NCI-H2196 (cell line): Measurements from ENCODE around the gene BAG2.

Experiments used
- DNase-seq: peaks from one replicate; lab custom pipeline; 2025; ENCODE audit not compliant: unreplicated experiment; lab: John Stamatoyannopoulos, UW

BAG2 gene

DNA sequence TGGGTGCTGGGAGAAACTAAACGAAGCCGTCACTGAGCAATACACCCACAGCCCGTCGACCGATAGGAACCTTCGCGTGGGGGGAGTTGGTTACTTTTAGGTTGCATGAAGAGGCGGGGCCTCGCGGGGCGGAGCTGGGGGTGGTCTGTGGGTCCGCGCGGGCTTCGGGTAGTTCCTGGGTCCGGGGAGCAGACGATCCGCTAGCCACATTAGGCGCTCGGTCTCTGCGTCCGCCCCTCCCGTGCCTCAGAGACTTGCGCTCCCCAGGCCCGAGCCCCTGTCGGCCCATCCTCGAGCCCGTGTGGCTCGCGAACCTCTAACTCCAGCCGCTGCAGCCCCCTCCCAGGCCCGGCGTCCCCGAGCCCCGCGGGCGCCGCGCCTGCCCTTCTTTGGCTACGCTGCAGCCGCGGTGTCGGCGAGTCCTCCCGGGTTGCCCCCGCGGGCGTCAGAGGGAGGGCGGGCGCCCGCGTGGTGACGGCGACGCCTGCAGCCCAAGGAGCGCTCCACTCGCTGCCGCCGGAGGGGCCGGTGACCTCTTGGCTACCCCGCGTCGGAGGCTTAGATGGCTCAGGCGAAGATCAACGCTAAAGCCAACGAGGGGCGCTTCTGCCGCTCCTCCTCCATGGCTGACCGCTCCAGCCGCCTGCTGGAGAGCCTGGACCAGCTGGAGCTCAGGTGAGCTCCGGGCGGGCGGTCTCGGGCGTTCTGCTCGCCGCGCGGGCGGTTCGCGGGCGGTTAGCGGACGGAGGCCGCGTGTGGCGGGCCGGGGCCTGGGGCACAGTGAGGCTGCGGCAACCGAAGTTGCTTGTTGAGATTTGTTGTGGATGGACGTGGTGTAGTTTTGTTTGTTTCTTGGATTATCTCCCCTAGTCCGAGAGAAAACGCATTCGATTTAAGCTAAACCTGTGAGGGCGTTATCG is at the start of gene BAG2:
BAG2 (plus strand) TSS at position 191 of the 920 bp plus-strand sequence; CDS start at position 563, 372 bp downstream.
- peak; percentile 78 for DNase-seq

DNA sequence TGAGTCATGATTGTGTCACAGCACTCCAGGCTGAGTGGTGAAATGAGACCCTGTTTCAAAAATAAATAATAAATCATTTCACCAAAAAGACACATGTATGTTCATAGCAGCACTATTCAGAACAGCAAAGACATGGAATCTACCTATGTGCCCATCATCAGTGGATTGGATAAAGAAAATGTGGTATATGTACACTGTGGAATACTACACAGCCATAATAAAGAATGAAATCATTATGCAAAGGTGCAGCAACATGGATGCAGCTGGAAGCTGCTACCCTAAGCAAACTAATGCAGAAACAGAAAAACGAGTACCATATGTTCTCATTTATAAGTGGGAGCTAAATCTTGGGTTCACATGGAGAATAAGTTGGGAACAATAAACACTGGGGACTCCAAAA is 49.0 kb upstream of the BAG2 start:
- DNase-seq, result no peak

DNA sequence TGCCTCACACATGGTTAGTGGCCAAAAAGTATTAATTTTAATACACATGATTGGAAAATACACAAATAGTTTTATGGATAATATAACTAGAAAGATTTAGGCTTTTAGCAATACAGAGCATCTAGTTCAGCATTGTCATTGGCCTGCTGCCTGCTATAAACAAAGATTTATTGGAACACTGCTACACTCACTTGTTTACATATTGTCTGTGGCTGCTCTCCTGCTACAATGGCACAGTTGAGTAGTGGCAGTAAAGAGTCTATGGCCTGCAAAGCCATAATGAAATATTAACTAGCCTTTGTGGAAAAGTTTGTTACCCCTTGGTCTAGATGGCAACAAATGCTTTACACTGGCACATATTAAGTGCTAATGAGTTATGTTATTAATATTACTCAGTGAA is 44.4 kb upstream of the BAG2 start:
- DNase-seq, result no peak

DNA sequence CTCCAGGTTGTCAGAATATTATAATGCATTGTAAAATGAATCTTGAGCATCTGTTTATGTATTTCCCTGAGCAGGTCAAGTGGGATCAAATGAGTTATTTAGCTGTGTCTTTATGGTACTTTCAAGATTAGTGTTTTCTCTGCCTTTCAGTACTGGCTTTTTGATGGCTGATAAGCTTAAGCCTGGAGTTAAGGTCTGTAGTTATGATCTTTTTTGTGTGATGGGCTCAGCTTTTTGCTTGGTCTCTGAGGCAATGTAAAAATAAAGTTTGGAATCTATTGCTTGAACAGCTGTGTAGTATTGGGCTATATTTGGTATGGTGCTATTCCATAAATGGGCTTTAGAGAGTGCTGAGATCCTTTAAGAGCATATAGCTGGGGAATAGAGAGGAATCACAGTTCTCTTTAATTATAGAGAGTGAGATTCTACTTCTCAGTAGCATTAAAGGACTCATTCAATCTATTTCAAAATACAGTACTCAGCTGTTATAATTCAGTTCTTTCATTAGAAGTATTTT is 41.4 kb upstream of the BAG2 start:
- DNase-seq, result no peak

DNA sequence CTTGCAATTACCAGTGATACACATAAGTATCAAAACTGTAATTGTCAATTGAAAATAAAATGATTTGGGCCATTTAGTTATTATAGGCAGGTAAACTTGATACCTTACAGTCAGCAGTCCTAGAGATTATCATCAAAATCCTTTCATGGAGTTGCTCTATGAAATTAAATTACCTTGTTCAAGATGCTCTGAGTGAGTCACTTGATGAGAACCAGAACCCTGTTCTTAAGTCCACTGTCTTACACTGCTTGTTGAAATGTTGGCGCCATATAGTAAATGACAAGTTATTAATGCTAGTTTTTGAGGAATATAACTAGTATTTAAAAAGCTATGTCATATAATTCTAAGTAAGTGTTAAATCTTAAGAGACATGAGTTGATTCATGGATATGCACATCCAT is 37.2 kb upstream of the BAG2 start:
- no peak for DNase-seq

DNA sequence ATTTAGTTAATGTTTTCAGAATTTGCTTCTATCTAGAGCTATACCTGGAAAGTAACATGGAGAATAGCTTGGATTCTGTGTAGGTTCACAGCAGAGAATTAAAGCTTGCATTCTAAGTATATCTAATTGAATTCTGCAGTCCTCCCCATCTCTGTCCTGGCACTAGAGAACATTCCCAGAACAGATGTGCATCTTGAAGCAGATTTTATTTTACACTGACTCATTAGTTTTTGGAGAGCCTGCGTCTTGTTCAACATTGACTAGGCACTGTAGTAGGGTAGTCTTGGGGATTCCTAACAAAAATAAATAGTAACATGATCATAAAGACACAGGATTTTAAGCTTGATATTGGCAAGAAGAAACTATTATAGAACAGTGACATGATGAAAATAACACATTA is 36.2 kb upstream of the BAG2 start:
- no peak for DNase-seq

DNA sequence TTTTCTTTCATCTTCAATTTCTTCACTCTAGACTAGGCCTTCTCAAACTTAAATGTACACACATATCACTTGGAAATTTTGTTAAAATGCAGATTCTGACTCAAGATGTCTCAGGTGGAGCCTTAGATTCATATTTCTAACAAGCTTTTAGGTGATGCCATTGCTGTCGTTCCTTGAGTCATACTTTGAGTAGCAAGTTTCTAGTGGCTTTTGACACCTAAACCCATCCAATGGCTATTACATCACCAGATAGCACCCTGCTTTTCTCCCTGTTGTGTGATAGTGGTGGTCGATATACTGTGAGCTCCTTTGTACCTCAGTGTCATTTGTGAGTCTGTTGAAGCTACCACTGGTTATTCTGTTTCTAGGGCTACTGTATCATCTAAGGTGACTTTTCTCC is 34.8 kb upstream of the BAG2 start:
- DNase-seq, result no peak

DNA sequence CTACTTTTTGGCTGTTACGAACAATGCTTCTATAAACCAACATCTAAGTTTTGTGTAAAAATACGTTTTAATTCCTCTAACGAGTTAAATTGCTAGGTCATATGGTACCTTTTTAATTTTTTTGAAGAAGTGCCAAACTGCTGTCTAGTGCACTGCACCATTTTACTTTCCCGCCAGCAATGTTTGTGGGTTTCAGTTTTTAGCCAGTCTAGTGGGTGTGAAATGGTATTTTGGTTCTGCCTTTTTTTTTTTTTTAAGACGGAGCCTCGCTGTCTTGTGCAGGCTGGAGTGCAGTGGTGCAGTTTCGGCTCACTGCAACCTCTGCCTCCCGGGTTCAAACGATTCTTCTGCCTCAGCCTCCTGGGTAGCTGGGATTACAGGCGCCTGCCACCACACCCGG is 34.1 kb upstream of the BAG2 start:
- no peak for DNase-seq

DNA sequence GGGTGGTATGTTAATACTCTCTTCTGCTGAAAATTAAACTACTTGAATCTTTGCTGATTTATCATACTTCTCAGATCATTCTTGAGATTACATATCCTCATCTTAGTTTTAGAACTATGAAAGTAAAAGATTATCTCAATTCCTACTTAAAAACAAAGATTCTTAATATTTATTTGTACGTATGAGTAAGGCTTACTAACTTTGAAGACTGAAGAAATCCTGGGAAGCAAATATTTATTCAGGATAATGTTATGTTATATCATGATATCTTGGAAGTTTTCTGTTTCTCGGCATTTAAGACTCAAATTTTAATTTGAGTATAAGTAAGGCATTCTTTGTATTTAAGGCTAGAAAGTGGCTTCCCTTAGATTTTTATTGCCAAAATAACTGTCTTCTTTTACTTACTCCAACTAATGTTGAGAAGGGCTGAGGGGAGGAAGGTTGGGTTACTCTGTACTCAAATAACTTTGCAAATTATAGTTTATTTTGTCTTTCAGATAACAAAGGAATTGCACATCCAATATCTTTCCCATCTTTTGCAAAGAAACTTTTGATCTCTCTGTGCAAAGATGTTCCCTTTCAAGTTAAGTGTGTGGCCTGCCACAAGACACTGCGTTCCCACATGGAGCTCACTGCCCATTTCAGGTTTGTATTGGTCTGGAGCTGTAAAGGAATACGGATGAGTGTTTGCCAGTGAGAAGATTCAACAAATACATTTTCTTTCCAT is 30.5 kb upstream of the BAG2 start:
- DNase-seq, result no peak

DNA sequence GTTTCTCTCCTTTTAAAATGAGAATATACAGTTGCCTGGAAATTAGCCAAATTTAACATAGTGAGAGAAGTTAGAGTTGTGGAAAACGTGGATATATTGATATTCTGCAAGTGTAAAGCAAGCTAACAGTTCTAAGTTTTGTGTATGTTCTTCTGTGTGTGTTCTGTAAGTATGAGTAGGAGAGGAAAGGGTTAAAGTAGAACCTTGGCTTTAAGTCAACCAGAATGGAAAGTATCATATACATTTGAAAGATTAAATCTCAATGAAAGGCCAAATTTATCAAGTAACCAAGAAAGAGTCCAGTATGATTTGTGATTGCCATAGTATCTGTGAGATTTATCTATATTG is 30.0 kb upstream of the BAG2 start:
- DNase-seq, result no peak

DNA sequence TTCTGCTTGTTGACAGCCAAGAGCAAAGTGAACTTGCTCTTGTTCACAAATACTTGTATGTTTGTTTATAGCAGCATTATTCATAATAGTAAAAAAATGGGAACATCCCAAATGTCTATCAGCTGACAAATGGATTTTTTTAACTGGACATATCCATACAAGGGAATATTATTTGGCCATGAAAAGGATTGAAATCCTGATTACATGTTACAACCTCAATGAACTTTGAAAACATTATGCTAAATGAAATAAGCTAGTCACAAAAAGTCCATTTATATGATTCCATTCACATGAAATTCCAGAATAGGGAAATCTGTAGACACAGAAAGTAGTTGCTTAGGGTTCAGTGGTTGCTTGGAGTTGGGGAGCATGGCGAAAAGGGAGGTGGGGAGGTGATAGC is 28.4 kb upstream of the BAG2 start:
- DNase-seq, result no peak

DNA sequence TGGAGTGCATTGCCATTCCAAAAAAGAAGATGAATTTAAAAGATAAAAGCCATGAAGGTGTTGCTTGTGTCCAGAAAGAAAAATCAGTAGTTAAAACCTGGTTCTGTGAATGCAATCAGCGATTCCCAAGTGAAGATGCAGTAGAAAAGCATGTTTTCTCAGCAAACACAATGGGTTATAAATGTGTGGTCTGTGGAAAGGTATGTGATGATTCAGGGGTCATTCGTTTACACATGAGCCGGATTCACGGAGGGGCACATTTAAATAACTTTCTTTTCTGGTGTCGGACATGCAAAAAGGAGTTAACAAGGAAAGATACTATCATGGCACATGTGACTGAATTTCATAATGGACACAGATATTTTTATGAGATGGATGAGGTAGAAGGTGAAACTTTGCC is 24.7 kb upstream of the BAG2 start:
- DNase-seq, result no peak

DNA sequence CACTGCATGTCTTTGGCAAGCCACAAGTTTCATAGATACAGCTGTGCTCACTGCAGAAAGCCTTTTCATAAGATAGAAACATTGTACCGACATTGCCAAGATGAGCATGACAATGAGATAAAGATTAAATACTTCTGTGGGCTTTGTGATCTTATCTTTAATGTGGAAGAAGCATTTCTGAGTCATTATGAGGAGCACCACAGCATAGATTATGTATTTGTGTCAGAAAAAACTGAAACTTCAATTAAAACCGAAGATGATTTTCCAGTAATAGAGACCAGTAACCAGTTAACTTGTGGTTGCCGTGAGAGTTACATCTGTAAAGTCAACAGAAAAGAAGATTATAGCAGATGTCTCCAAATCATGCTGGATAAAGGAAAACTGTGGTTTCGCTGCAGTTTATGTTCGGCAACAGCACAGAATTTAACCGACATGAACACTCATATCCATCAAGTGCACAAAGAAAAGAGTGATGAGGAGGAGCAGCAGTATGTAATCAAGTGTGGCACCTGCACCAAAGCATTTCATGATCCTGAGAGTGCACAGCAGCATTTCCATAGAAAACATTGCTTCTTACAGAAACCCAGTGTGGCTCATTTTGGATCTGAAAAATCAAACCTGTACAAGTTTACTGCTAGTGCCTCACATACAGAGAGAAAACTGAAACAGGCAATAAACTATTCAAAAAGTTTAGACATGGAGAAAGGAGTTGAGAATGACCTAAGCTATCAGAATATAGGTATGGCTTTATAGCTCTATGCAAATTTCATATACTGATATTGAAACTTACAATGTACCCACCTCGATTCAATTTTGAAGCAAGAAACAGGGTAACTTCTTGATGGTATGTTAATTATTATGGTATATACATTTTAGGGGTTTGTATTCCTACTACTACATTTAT is 23.9 kb upstream of the BAG2 start:
- DNase-seq, result no peak

DNA sequence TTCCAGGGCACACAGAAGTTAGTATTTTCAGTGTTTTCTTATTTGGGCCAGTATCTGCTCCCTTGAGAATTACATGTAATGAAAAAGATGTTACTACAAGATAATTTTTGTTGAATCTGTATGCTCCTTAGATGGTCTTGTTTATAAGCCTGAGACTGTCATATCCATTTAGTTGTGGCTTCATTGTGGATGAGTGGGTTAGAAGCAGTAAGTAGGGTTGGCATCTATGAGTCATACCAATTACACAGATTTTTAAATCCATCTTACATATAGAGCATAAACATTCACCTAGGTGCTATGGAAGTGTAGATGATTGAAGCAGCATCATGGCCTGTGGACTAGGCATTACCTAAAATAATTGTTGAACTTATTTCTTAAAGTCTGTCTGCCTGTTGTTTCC is 13.5 kb upstream of the BAG2 start:
- DNase-seq, result no peak

DNA sequence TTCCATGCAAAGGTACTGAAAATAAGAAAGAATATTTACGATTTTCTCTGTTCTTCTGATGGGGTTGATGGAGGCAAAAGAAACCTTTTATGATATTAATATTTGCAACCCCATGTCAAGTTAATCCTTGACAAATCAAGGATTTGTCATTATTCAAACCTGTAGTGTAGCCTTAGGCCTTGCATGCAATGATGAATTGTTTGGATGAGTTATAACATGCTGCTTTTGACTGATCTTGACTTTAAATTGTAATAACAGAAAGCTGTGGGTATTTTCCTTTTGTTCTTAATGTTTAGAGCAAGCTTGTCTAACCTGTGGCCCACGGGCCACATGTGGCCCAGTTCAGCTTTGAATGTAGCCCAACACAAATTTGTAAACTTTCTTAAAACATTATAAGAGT is 13.0 kb upstream of the BAG2 start:
- DNase-seq, result no peak

DNA sequence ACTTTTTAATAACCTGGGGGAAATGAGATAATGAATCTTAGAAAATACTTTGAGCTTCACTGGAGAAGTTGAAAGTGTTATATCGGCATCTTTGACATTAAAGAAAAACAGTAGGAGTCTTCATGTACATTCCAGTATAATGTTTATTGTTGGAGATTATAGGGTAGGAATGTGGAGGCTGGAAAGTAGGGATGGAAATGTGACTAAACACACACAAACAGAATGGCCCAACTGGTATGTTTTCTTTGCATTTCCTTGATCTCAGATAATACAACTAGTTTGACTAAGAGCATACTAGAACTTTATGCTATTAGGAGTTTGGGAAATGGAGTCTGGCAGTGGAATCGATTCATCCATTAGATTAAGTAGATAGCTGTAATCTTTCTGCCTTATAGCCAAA is 10.1 kb upstream of the BAG2 start:
- DNase-seq, result no peak

DNA sequence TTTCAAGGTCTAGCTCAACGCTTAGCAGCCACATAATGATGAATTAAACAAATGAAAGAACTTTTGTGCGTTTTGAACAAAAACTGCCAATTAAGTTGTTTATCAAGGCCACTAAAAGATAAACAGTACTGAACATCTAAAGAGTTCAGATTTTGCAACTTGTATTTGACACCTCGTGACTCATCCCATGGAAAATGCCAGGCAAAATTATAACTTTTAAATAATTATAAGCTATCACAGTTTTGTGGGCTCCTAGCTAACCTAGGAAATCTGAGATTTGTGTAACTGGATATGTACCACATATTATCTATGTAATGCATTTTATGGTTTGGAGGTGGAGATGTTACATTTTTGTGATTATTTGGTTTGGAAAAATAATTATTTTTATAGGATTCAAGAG is 9.6 kb upstream of the BAG2 start:
- DNase-seq, result no peak

DNA sequence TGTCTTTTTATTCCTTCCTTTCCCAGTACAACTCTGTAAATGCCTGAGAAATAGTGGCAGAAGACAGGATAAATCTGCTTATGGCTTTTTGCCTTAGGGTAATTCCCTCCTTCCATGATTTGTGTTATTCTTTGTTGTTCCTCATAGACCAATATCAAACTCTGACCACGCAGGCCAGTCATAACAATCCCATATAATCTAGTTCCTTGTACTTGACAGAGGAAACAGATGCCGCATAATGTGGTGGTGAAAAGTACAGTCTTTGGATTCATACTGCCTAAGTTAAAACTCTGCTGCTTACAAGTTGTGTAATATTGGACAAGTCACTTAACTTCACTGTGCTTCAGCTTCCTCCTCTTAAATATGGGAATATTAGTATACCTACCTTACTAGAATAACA is 8.2 kb upstream of the BAG2 start:
- DNase-seq, result no peak

DNA sequence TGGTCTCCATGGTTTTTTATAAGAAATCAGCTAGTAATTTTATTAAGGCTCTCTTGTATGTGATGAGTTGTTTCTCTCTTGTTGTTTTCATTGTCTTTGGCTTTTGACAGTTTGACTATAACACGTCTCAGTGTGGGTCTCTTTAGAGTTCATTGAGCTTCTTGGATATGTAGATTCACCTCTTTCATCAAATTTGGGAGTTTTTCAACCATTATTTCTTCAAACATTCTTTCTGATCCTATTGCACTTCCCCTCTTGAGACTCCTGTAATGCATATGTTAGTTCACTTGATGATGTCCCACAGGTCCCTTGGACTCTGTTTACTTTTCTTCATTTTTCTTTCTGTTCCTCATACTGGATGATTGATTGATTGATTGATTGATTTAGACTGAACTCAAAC is 7.0 kb upstream of the BAG2 start:
- no peak for DNase-seq

DNA sequence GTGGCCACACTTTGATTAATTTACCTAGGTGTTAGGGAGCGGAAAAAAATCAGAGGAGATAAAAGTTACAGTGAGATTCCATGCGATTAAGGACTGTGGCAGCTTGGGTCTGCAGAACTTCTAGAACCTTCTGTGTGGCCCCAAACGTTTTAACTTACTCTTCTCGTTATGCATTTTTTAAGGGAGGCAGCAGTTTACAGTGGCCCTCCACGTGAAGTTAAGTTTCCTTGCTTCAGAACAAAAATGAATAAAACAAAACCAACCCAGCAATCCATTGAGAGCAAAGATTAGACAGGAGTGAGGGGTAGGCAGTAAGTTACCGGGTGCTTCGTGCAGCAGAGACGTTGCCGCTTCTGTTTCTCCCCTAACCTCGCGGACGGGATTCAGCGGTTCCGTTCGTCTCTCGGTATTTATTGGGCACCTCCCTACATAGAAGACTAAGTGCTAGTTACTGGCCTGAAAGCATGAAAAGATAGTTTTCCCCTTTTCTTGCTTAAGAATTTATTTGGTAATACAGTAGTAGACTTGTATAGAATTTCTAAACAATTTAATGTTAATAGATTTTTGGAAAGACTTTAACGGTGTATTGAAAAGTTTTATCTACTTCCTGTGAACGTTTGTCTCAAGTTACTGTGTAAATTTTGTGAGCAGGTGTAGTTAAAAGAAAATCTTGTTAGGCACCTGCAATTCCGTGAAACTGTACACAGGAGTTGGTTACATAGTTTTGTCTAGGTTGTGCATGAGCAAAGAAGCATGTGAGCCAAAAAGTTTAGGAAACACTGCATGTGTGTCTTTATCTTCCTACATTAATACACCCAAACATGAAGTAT is 1.1 kb downstream of the BAG2 start:
- peak; percentile 37 for DNase-seq
